Tibial artery (tissue), 4 donors: ENCODE results near the gene TADA2A.
"Not testable (repeated sequence)": the region's sequence is repeated elsewhere in the genome, so short reads cannot be mapped to it uniquely, and the experiment has no call there.

Experiments used
- DNase-seq, 2 donors: peaks; one replicate each; pipeline ENCODE4 v3.0.0-alpha.2; 2019
- H3K27ac ChIP-seq, 2 donors: fragments of 200-600 bp; sonication (generic) in 1 of 2; 1 replicate in 1 of 2; 2 replicates in 1 of 2; pipeline ENCODE4 v1.5.1; 2018 to 2019; ENCODE audit warnings: mild to moderate bottlenecking in 1 of 2
- H3K27me3 ChIP-seq, 2 donors: fragments of 200-600 bp; sonication (generic) in 1 of 2; one replicate each; pipeline versions ENCODE4 v1.5.1 to v1.6.0; 2016 to 2019
- H3K36me3 ChIP-seq, 3 donors: fragments of 200-600 bp; sonication (generic) in 2 of 3; one replicate each; pipeline ENCODE4 v1.5.1; 2016 to 2019; ENCODE audit warnings: mild to moderate bottlenecking in 2 of 3
- H3K4me1 ChIP-seq, 4 donors: fragments of 200-600 bp; sonication (generic) in 2 of 4; 1 replicate in 3 of 4; 2 replicates in 1 of 4; pipeline ENCODE4 v1.5.1; 2016 to 2019
- H3K4me3 ChIP-seq, 2 donors: fragments of 200-600 bp; sonication (generic) in 1 of 2; 1 replicate in 1 of 2; 2 replicates in 1 of 2; pipeline ENCODE4 v1.5.1; 2018 to 2019; ENCODE audit warnings: mild to moderate bottlenecking in 2 of 2
- H3K9me3 ChIP-seq, 3 donors: fragments of 200-600 bp; sonication (generic) in 1 of 3; one replicate each; pipeline ENCODE4 v1.5.1; 2016 to 2019
- intact Hi-C: fragments of 100-400 bp; cut with DNase I; formaldehyde crosslinking; loops from one replicate; pipeline ENCODE4 v1.15.0; 2023; ENCODE audit warnings: low total_unique reads
- TF ChIP-seq, protein P1 (sequence below), 2 experiments: fragments of 200-600 bp in 1 of 2; fragments of 450-650 bp in 1 of 2; IDR thresholded peaks; one replicate each; pipeline ENCODE4 v1.5.1; 2017 to 2019; ENCODE audit warnings: antibody characterized with exemption in 2 of 2, mild to moderate bottlenecking in 1 of 2, moderate library complexity in 1 of 2

The TADA2A gene

DNA sequence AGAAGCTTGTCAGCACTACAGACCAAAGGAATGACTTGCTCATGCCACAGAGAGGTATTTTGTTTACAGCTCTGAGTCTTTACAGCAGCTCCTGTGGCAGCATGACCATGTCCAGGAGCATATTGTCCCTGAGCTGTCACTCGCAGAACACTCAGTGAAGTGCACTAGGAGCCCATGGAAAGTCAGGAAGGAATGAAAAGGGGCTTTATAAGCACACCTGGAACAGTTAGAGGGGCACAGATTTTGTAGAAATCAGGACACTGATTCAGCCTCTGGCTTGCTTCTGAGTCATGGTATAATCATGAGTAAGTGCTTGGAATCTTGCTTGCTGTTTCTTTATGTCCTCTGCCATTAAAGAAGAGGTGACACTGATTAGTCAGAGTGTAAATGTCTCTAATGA is 41.0 kb downstream of the TADA2A start:
- no peaks in the 10 kb centered on the region for H3K4me1 ChIP-seq
- intact Hi-C loops = no loop called here

DNA sequence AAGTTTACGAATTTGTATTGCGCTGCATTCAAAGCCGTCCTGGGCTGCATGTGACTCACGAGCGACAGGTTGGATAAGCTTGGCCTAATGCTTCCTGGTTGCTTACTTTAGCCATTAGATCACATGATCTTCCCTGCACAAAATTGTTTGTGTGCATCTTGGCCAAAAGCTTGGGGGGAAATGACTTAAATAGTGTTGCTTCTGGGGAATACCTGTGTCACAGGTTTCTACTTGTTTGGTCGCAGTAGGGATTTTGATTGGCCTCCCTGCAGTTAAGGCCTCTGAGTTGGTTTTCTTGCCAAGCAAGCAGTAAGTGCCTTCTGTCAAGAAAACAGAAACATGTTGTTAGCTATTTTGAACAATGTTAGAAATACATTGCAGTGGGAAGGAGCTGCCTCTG is 43.4 kb downstream of the TADA2A start:
- no peaks in the 10 kb centered on the region for H3K27me3 ChIP-seq
- H3K36me3 ChIP-seq = peaks cover 18 to 33% (median 27%) of the 10 kb centered on the region in 3 donors
- H3K4me3 ChIP-seq = no peak overlapping the region
- no peaks in the 10 kb centered on the region for H3K9me3 ChIP-seq
- intact Hi-C loops = no loop called here
- TF ChIP-seq, protein P1, sequence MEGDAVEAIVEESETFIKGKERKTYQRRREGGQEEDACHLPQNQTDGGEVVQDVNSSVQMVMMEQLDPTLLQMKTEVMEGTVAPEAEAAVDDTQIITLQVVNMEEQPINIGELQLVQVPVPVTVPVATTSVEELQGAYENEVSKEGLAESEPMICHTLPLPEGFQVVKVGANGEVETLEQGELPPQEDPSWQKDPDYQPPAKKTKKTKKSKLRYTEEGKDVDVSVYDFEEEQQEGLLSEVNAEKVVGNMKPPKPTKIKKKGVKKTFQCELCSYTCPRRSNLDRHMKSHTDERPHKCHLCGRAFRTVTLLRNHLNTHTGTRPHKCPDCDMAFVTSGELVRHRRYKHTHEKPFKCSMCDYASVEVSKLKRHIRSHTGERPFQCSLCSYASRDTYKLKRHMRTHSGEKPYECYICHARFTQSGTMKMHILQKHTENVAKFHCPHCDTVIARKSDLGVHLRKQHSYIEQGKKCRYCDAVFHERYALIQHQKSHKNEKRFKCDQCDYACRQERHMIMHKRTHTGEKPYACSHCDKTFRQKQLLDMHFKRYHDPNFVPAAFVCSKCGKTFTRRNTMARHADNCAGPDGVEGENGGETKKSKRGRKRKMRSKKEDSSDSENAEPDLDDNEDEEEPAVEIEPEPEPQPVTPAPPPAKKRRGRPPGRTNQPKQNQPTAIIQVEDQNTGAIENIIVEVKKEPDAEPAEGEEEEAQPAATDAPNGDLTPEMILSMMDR (IDR thresholded peaks at IDR 0.05) = no peak
- no peaks in the 10 kb centered on the region for H3K4me1 ChIP-seq
- no peak for DNase-seq
- no peak overlapping the region for H3K27ac ChIP-seq

More for the DNA sequence above, 41.0 kb downstream of the TADA2A start:
- Histone ChIP-seq H3K27ac (no peak overlapping the region), H3K27me3 (no peaks in the 10 kb centered on the region), H3K36me3 (peaks cover 34 to 56% (median 51%) of the 10 kb centered on the region in 3 donors), H3K9me3 (no peaks in the 10 kb centered on the region), H3K4me3 (no peak overlapping the region)
- TF ChIP-seq, protein P1 (IDR thresholded peaks at IDR 0.05) = no peak
- no peak for DNase-seq

DNA sequence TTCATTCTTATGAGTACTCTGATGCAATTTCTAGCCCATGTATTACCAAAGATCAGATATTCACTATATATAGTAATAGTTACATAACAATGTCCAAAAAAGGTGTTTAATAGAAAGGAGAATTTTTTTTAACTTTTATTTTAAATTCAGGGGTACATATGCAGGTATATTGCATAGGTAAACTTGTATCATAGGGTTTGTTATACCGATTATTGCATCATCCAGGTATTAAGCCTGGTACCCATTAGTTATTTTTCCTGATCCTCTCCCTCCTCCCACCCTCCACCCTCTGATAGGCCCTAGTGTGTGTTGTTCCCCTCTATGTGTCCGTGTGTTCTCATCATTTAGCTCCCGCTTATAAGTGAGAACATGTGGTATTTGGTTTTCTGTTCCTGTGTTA is 51.1 kb downstream of the TADA2A start:
- H3K27me3 ChIP-seq, H3K9me3 ChIP-seq, H3K4me1 ChIP-seq, H3K4me3 ChIP-seq, H3K27ac ChIP-seq, DNase-seq, intact Hi-C loops: not testable (repeated sequence)
- H3K36me3 ChIP-seq = peaks cover 0 to 32% (median 15%) of the 10 kb centered on the region in 3 donors

DNA sequence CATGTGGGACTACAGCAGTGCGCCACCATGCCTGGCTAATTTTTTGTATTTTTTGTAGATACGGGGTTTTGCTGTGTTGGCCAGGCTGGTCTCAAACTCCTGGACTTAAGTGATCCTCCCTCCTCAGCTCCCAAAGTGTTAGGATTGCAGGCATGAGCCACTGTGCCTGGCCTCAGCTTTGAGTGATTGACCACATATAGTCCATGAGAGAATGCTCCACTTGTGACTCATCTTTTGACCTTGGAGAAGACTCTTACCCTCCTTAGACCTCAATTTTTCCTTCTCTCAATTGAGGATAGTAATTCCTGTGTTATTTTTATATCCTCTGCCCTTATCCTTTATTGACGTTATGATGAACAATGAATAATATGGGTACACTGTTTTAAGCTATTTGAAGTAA is 52.1 kb downstream of the TADA2A start:
- Histone ChIP-seq H3K36me3 (peaks cover 0 to 33% (median 23%) of the 10 kb centered on the region in 3 donors), H3K4me3 (no peak overlapping the region), H3K9me3 (no peaks in the 10 kb centered on the region), H3K27me3 (no peaks in the 10 kb centered on the region), H3K27ac (no peak overlapping the region), H3K4me1 (no peaks in the 10 kb centered on the region)
- TF ChIP-seq, protein P1 (IDR thresholded peaks at IDR 0.05) = no peak
- DNase-seq = no peak
- intact Hi-C loops = no loop called here

DNA sequence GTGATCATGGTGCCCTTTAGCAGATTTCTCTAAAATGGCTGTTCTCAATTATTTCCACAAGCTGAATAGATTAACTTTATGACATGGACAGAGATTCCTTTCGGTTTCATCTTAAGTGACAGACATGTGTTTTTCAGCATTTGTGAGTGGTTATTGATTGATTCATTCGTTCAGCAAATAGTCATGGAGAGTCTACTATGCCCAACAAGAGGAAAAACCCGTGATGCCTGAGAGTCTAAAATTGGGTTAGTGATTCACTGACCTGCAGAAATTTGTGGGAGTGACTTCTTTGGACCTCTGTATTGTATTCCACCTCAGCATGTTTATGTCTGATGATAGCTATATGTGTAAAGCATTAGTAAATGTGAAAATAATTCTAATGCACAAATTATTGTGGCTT is 55.0 kb downstream of the TADA2A start:
- H3K27me3 ChIP-seq = no peaks in the 10 kb centered on the region
- H3K36me3 ChIP-seq = peaks cover 0 to 61% (median 44%) of the 10 kb centered on the region in 3 donors
- no peak for DNase-seq
- intact Hi-C loops = no loop called here
- H3K4me3 ChIP-seq = no peak overlapping the region
- H3K27ac ChIP-seq = no peak overlapping the region
- no peaks in the 10 kb centered on the region for H3K9me3 ChIP-seq
- TF ChIP-seq, protein P1 (IDR thresholded peaks at IDR 0.05) = no peak
- no peaks in the 10 kb centered on the region for H3K4me1 ChIP-seq

DNA sequence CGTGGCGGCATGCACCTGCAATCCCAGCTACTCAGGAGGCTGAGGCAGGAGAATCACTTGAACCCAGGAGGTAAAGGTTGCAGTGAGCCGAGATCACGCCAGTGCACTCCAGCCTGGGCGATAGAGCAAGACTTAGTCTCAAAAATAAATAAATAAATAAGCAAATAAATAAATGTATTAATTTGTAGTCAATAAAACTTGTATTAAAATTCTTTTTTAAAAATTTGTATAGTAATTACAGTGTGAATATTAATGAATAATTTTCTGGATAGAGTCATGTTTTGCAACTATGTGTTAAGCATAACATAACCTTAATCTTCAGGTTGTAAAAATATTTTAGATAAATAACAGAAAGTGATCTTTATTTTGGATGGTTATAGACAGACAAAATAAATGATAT is 55.8 kb downstream of the TADA2A start:
- Histone ChIP-seq H3K9me3 (no peaks in the 10 kb centered on the region), H3K4me3 (no peak overlapping the region), H3K4me1 (no peaks in the 10 kb centered on the region), H3K36me3 (peaks cover 0 to 70% (median 51%) of the 10 kb centered on the region in 3 donors), H3K27ac (no peak overlapping the region), H3K27me3 (no peaks in the 10 kb centered on the region)
- intact Hi-C loops = no loop called here
- no peak for DNase-seq
- TF ChIP-seq, protein P1 (IDR thresholded peaks at IDR 0.05) = no peak
